ENCODE data around the gene KMT2E. TPM values are rescaled to one million over a fixed set of nuclear protein-coding genes. Genes with fewer than 3 reads are reported as not detected.

Gene KMT2E
- total RNA-seq, 1 donor from 2014 or later = 97.0 TPM

GRCh38 chr7:104968648-104969047 lies 45.4 kb upstream of the KMT2E start:
- no peak for ATAC-seq
- DNase-seq = no peak
- peaks cover 36% of the 10 kb centered on the region for H3K4me1 ChIP-seq
- H3K27ac ChIP-seq = no peak overlapping the region
- H3K27me3 ChIP-seq = no peaks in the 10 kb centered on the region
- intact Hi-C loops (cut with DNase I) = no loop called here
- no peaks in the 10 kb centered on the region for H3K36me3 ChIP-seq
- H3K9me3 ChIP-seq = no peaks in the 10 kb centered on the region
- H3K4me3 ChIP-seq = no peak overlapping the region
- no peak for TF ChIP-seq CTCF (IDR thresholded peaks at IDR 0.05)

GRCh38 chr7:104969183-104969582 lies 44.8 kb upstream of the KMT2E start:
- no peaks in the 10 kb centered on the region for H3K36me3 ChIP-seq
- no peaks in the 10 kb centered on the region for H3K9me3 ChIP-seq
- H3K4me1 ChIP-seq = peaks cover 36% of the 10 kb centered on the region
- intact Hi-C loops (cut with DNase I) = no loop called here
- H3K4me3 ChIP-seq = no peak overlapping the region
- DNase-seq (no peak), ATAC-seq (peak; percentile 47)
- no peak overlapping the region for H3K27ac ChIP-seq
- no peak for TF ChIP-seq CTCF (IDR thresholded peaks at IDR 0.05)
- H3K27me3 ChIP-seq = no peaks in the 10 kb centered on the region

GRCh38 chr7:104971290-104972071 lies 42.5 kb upstream of the KMT2E start:
- ATAC-seq (peak; percentile 89), DNase-seq (no peak)
- Histone ChIP-seq H3K36me3 (no peaks in the 10 kb centered on the region), H3K4me3 (no peak overlapping the region), H3K4me1 (peaks cover 41% of the 10 kb centered on the region), H3K9me3 (no peaks in the 10 kb centered on the region), H3K27me3 (no peaks in the 10 kb centered on the region), H3K27ac (peak overlapping the region; percentile 9)
- TF ChIP-seq CTCF (IDR thresholded peaks at IDR 0.05) = no peak
- intact Hi-C loops (cut with DNase I) = no loop called here

GRCh38 chr7:104972500-104972899 lies 41.5 kb upstream of the KMT2E start:
- H3K4me3 ChIP-seq = no peak overlapping the region
- H3K27ac ChIP-seq = peak overlapping the region; percentile 47
- H3K4me1 ChIP-seq = peaks cover 48% of the 10 kb centered on the region
- intact Hi-C loops (cut with DNase I) = no loop called here
- no peaks in the 10 kb centered on the region for H3K9me3 ChIP-seq
- no peaks in the 10 kb centered on the region for H3K36me3 ChIP-seq
- TF ChIP-seq CTCF (IDR thresholded peaks at IDR 0.05) = no peak
- no peaks in the 10 kb centered on the region for H3K27me3 ChIP-seq
- ATAC-seq (no peak), DNase-seq (no peak)

GRCh38 chr7:104973227-104973626 lies 40.8 kb upstream of the KMT2E start:
- Histone ChIP-seq H3K36me3 (no peaks in the 10 kb centered on the region), H3K27me3 (no peaks in the 10 kb centered on the region), H3K9me3 (no peaks in the 10 kb centered on the region), H3K27ac (peak overlapping the region; percentile 55), H3K4me1 (peaks cover 52% of the 10 kb centered on the region), H3K4me3 (no peak overlapping the region)
- DNase-seq (no peak), ATAC-seq (no peak)
- intact Hi-C loops (cut with DNase I) = no loop called here
- TF ChIP-seq CTCF (IDR thresholded peaks at IDR 0.05) = no peak

Data from upper lobe of right lung (tissue), 1 donor.